T-helper 1 cell (primary cell): ENCODE data around the gene TRIM29.
A peak's percentile ranks its signal among the peaks of the same experiment; 100 is the strongest.

Source experiments
- DNase-seq, 5 donors: peaks; one replicate each; pipeline ENCODE4 v3.0.0-alpha.2; 2012 to 2020

The TRIM29 gene

GRCh38 chr11:120096369-120097191 lies 41.3 kb downstream of the TRIM29 start:
- DNase-seq, result no peak

GRCh38 chr11:120095516-120095915 lies 42.4 kb downstream of the TRIM29 start:
- DNase-seq, result no peak

GRCh38 chr11:120091701-120092100 lies 46.2 kb downstream of the TRIM29 start:
- no peak for DNase-seq

- no peak for DNase-seq
Measured at GRCh38 chr11:120091121-120091520, 46.8 kb downstream of the TRIM29 start.

GRCh38 chr11:120090411-120090810 lies 47.5 kb downstream of the TRIM29 start:
- DNase-seq, result no peak

GRCh38 chr11:120089036-120090001 lies 48.6 kb downstream of the TRIM29 start:
- DNase-seq, result no peak

GRCh38 chr11:120088056-120088455 lies 49.9 kb downstream of the TRIM29 start:
- DNase-seq, result no peak

GRCh38 chr11:120086651-120087050 lies 51.3 kb downstream of the TRIM29 start:
- no peak for DNase-seq

GRCh38 chr11:120079750-120080610 lies 57.9 kb downstream of the TRIM29 start:
- DNase-seq, result peak in 1 of 5 donors; percentile 8

- no peak for DNase-seq
Measured at GRCh38 chr11:120078397-120078796, 59.5 kb downstream of the TRIM29 start.

GRCh38 chr11:120074076-120074475 lies 63.8 kb downstream of the TRIM29 start:
- no peak for DNase-seq

- no peak for DNase-seq
Measured at GRCh38 chr11:120073196-120073595, 64.7 kb downstream of the TRIM29 start.

- no peak for DNase-seq
Measured at GRCh38 chr11:120068114-120068573, 69.8 kb downstream of the TRIM29 start.

- DNase-seq, result no peak
Measured at GRCh38 chr11:120067438-120068113, 70.3 kb downstream of the TRIM29 start.

GRCh38 chr11:120066738-120067437 lies 71.0 kb downstream of the TRIM29 start:
- no peak for DNase-seq

- no peak for DNase-seq
Measured at GRCh38 chr11:120065876-120066275, 72.0 kb downstream of the TRIM29 start.

- DNase-seq, result no peak
Measured at GRCh38 chr11:120065176-120065575, 72.7 kb downstream of the TRIM29 start.

GRCh38 chr11:120064341-120064740 lies 73.6 kb downstream of the TRIM29 start:
- no peak for DNase-seq

- DNase-seq, result no peak
Measured at GRCh38 chr11:120063686-120064340, 74.1 kb downstream of the TRIM29 start.

- DNase-seq, result no peak
Measured at GRCh38 chr11:120062561-120062930, 75.4 kb downstream of the TRIM29 start.
